Activated T-helper 1 cell treated with anti-CD3 and anti-CD28 coated beads, Interleukin-12 subunit alpha, Interleukin-12 subunit beta, Interleukin-2, Interleukin-4 antibody, amounts not matched to agents 30 ng/mL and 10 ng/mL and 1 ng/mL, durations not matched to agents 14 hours and 24 hours and 36 hours (primary cell): ENCODE data around the gene LCNL1. TPM values are rescaled to one million over a fixed set of nuclear protein-coding genes. Genes with fewer than 3 reads are reported as not detected.

Source experiments
- DNase-seq: peaks from one replicate; pipeline ENCODE4 v3.0.0; 2021; ENCODE audit warnings: low spot score
- H3K27ac Mint-ChIP-seq: one replicate; pipeline ENCODE4 v1.8.0; 2021; ENCODE audit warnings: mild to moderate bottlenecking, mixed read lengths
- H3K27me3 Mint-ChIP-seq: one replicate; pipeline ENCODE4 v1.8.0; 2022; ENCODE audit warnings: mild to moderate bottlenecking, moderate library complexity, mixed read lengths; ENCODE audit not compliant: insufficient read depth
- H3K36me3 Mint-ChIP-seq: one replicate; pipeline ENCODE4 v1.8.0; 2021; ENCODE audit warnings: low read depth, mixed read lengths
- H3K4me1 Mint-ChIP-seq: one replicate; pipeline ENCODE4 v1.8.0; 2021; ENCODE audit warnings: low read depth, mixed read lengths
- H3K4me3 Mint-ChIP-seq: one replicate; pipeline ENCODE4 v1.8.0; 2021; ENCODE audit warnings: mild to moderate bottlenecking, moderate library complexity, mixed read lengths
- H3K9me3 Mint-ChIP-seq: one replicate; pipeline ENCODE4 v1.8.0; 2021; ENCODE audit warnings: mixed read lengths
- intact Hi-C: fragments of 100-400 bp; cut with micrococcal nuclease; formaldehyde crosslinking; loops from one replicate; pipeline ENCODE4 v1.15.1; 2024
- total RNA-seq: library from RNA; stranded (reverse); gene quantifications from 2 replicates; pipeline ENCODE4 v1.2.3, GENCODE V29; 2022

Gene LCNL1
- total RNA-seq, 1 donor from 2014 or later = not detected

DNA sequence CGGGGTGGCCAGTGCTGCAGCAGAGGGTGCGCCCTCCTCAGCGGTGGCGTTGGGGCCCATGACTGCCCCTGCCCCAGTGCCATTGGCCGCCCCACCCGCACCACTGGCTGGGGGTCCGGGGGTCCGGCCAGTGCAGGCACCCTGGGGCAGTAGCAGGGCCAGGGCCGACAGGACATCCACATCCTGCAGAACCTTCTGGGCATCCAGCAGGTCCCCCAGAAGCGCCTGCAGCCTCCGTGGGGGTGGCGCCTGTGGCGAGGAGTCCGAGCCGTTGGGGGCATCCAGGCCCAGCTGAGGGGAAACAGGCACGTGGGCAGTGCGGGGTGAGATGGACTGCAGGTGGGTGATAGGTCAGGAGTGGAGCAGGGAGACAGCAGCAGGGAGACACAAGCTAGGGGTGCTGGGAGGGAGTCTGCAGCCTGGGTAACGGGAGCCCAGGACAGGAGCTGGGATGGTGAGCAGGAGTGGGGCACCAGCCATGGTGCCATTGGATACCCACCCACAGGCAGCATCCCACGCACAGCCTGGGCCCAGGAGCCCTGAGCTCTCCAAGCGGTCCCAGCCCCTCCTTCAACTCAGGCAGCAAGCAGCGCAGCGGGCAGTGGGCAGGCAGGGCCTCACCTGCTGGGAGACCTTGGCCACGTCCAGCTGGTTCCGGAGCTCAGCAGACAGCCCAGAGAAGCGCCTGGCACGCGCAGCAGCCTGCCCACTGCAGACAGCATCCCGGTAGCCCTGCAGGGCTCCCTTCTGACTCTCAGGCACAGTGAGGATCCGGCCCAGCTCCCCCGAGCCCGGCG lies 38.2 kb downstream of the LCNL1 start:
- intact Hi-C loops = loop anchor here (5.0 to 10.0 kb wide), 3 partner anchors 134 to 536 kb away; partner anchors contain the start of gene SEC16A
- Mint-ChIP-seq H3K36me3 (no peaks in the 10 kb centered on the region), H3K9me3 (no peaks in the 10 kb centered on the region), H3K27ac (no peak overlapping the region), H3K27me3 (no peaks in the 10 kb centered on the region), H3K4me1 (no peaks in the 10 kb centered on the region), H3K4me3 (no peak overlapping the region)
- DNase-seq = no peak

DNA sequence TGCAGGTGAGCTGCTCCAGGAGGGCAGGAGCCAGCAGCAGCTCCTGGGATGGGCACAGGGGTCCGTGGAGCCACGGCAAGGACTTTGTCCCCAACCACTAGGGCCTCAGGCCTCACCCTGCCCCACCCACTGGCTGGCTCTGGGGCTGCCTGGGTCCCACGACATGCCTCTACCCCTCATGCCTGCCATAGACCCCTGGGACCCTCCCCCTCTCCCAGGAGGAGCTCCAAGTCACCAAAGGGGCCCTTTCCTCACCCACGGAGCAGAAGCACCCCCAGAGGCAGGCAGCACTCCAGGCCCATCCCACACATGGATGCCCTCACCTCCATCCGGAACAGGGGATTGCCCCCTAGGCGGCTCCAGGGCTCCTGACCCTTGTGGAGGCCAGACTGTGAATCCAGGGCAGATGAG lies 38.8 kb downstream of the LCNL1 start:
- Mint-ChIP-seq H3K36me3 (no peaks in the 10 kb centered on the region), H3K4me1 (no peaks in the 10 kb centered on the region), H3K4me3 (no peak overlapping the region), H3K27ac (peak overlapping the region; percentile 29), H3K27me3 (no peaks in the 10 kb centered on the region), H3K9me3 (no peaks in the 10 kb centered on the region)
- DNase-seq = no peak
- intact Hi-C loops = loop anchor here (5.0 to 10.0 kb wide), 3 partner anchors 133 to 537 kb away; partner anchors contain the start of gene SEC16A

DNA sequence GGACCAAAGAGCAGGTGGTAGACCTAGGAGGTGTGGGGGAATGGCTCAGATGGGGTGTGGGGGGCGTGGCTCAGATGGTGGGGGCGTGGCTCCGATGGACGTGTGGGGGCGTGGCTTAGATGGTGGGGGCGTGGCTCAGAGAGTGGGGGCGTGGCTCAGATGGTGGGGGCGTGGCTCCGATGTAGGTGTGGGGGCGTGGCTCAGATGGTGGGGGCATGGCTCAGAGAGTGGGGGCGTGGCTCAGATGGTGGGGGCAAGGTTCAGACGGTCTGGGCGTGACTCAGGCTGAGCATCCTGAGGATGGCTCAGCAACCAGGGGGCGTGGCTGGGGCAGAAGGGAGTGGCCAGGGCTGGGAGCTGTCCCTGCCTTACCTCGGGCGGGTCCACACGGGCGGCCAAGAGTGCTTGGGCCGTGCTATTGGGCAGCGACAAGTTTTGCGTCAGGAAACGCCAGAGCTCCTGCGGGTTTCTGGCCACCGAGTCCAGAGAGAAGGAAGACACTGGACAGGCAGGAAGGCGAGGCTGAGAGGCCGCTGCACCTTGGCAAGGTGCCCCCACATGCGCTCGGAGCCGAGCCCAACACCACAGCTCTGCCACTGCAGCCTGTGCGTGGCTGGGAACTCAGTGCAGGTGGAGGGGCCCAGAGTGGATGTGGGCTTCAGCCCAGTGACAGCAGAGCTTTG lies 39.3 kb downstream of the LCNL1 start:
- no peaks in the 10 kb centered on the region for H3K4me1 Mint-ChIP-seq
- intact Hi-C loops = loop anchor here (1.0 to 10.0 kb wide), 7 partner anchors 30 to 537 kb away; partner anchors contain the start of genes EDF1, PAXX, SEC16A and TMEM141

DNA sequence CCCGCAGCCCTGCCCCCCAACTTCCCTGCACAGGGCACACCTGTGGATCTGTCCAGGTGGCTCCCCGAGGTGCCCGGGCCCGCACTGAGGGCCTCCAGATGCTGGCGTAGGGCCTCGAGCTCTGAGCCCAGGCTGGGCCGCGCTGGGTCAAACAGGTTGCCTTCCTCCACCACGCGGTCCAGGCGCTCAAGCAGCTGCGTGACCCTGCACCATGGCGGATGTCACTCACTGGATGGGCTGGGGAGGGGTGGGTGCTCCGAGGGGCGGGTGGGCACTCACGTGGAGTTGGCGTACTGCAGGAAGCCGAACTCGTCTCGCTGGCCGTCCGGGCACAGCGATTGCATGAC lies 39.8 kb downstream of the LCNL1 start:
- intact Hi-C loops = loop anchor here (1.0 to 10.0 kb wide), 7 partner anchors 30 to 538 kb away; partner anchors contain the start of genes EDF1, PAXX, SEC16A and TMEM141
- no peaks in the 10 kb centered on the region for H3K27me3 Mint-ChIP-seq
- no peak for DNase-seq
- no peak overlapping the region for H3K4me3 Mint-ChIP-seq
- no peaks in the 10 kb centered on the region for H3K9me3 Mint-ChIP-seq
- H3K36me3 Mint-ChIP-seq = no peaks in the 10 kb centered on the region
- H3K4me1 Mint-ChIP-seq = no peaks in the 10 kb centered on the region
- H3K27ac Mint-ChIP-seq = no peak overlapping the region

More for the DNA sequence above, 39.3 kb downstream of the LCNL1 start:
- Mint-ChIP-seq H3K27ac (peak overlapping the region; percentile 29), H3K36me3 (no peaks in the 10 kb centered on the region), H3K4me3 (no peak overlapping the region), H3K27me3 (no peaks in the 10 kb centered on the region), H3K9me3 (no peaks in the 10 kb centered on the region)
- DNase-seq = peak; percentile 64

DNA sequence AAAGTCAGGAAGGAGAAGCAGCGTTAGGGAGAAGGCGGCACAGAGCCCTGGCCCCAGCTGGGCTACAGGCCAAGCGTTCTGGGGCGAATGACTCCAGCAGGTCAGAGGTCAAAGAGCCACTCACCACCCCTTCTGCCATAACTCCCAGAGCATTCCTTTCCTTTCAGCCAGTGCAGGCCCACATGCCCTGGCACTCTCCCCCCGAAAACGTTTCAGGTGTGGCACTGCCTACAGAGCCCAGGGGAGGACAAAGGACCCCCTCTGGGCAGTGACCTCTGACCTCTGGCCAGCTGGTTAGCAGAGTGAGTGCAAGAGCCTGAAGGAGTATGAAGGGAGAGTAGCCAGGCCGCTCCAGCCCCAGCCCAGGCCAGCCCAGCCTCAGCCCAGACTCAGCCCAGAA lies 40.4 kb downstream of the LCNL1 start:
- H3K27ac Mint-ChIP-seq = no peak overlapping the region
- intact Hi-C loops = loop anchor here (5.0 to 10.0 kb wide), 3 partner anchors 132 to 538 kb away; partner anchors contain the start of gene SEC16A
- H3K27me3 Mint-ChIP-seq = no peaks in the 10 kb centered on the region
- no peaks in the 10 kb centered on the region for H3K36me3 Mint-ChIP-seq
- no peaks in the 10 kb centered on the region for H3K9me3 Mint-ChIP-seq
- no peak for DNase-seq
- no peaks in the 10 kb centered on the region for H3K4me1 Mint-ChIP-seq
- H3K4me3 Mint-ChIP-seq = no peak overlapping the region

DNA sequence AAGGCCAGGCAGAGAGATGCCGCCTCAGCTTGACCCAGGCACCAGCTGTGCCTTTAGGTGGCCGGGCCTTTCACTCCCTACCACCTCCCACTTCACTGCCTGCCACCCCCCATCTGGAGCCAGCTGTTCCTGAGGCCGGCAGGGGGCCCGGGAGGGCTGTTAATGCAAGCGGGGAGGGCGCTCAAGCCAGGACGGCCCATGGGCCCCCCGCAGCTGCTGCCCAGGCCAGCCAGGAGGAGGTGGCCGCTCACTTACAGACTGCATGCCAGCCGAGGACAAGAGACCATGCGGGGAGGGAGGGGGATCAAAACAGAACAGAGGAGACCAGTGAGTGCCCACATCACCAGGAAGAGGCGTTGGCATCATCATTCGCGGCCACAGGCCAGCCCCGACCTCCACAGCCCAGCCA lies 40.8 kb downstream of the LCNL1 start:
- Mint-ChIP-seq H3K36me3 (no peaks in the 10 kb centered on the region), H3K27me3 (no peaks in the 10 kb centered on the region), H3K4me1 (no peaks in the 10 kb centered on the region), H3K9me3 (no peaks in the 10 kb centered on the region), H3K4me3 (no peak overlapping the region), H3K27ac (no peak overlapping the region)
- intact Hi-C loops = loop anchor here (5.0 to 10.0 kb wide), 3 partner anchors 131 to 539 kb away; partner anchors contain the start of gene SEC16A
- no peak for DNase-seq

DNA sequence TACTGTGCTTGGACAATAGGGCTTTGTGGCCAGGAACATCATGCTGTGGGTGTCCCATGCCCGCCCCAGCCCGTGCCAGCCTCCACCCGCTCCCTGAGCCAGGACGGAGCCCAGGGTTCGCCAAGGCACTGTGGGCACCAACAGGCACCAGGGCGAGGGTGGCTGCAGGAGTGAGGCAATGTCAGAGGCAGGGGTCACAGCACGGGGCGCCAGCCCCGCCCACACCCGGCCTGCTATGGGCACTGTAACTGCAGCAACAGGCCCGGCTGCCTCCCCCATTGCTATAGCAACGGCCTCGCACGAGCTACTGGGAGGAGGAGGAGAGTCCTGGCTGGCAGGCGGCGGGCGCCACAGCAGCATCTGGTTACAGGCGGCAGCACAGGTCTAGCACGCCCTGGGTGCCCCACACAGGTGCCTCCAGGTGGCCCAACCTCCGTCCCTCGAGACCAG lies 42.7 kb downstream of the LCNL1 start:
- Mint-ChIP-seq H3K4me3 (no peak overlapping the region), H3K9me3 (no peaks in the 10 kb centered on the region), H3K4me1 (peaks cover 14% of the 10 kb centered on the region), H3K27ac (no peak overlapping the region), H3K36me3 (no peaks in the 10 kb centered on the region), H3K27me3 (no peaks in the 10 kb centered on the region)
- no peak for DNase-seq
- intact Hi-C loops = loop anchor here (5.0 to 10.0 kb wide), 4 partner anchors 78 to 541 kb away; partner anchors contain the start of genes C8G, RNF208 and SEC16A

DNA sequence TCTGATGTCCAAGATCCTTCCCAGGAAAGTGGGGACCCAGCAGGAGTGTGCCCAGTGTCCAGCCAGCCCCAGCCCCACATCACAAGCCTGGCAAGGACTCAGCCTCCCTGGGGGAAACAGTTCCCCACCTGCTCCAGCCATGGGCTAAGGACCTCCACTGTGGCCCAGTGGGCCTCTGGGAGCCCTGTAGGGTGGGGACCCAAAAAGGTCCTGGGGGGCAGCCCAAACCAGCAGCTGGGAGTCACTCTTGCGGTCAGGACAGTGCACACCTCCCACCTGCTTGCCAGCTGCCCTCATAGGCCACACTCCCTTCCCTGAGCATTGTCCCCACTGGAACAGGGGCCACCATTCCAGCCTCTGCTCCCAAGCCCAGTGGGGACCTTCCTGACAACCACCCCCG lies 43.6 kb downstream of the LCNL1 start:
- no peaks in the 10 kb centered on the region for H3K27me3 Mint-ChIP-seq
- H3K4me3 Mint-ChIP-seq = peak overlapping the region; percentile 83
- no peak for DNase-seq

DNA sequence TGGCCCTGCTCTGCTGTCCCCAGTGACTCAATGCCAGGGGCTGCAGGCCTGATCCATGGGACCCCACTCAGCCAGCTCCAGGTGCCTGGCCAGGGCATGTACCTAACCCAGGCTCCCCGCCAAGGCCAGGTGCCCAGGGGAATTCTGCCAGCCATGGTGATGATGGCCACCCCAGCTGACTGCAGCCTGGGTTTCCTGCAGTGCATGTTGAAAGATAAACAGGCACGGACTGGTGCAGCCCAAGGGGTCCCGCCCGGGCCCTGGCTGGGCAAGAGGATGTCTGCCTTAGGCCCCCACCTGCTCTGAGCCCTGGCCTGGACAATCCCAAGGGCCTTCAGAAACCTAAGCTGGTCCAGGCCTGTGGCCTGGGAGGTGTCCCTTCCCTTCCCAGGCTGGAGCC lies 44.0 kb downstream of the LCNL1 start:
- intact Hi-C loops = loop anchor here (5.0 to 10.0 kb wide), 4 partner anchors 80 to 542 kb away; partner anchors contain the start of genes C8G, RNF208 and SEC16A
- Mint-ChIP-seq H3K9me3 (no peaks in the 10 kb centered on the region), H3K27ac (no peak overlapping the region), H3K27me3 (no peaks in the 10 kb centered on the region), H3K4me3 (peak overlapping the region; percentile 83), H3K4me1 (peaks cover 18% of the 10 kb centered on the region), H3K36me3 (no peaks in the 10 kb centered on the region)
- no peak for DNase-seq

More for the DNA sequence above, 43.6 kb downstream of the LCNL1 start:
- Mint-ChIP-seq H3K9me3 (no peaks in the 10 kb centered on the region), H3K27ac (no peak overlapping the region), H3K36me3 (no peaks in the 10 kb centered on the region), H3K4me1 (peaks cover 18% of the 10 kb centered on the region)
- intact Hi-C loops = loop anchor here (5.0 to 10.0 kb wide), 4 partner anchors 79 to 542 kb away; partner anchors contain the start of genes C8G, RNF208 and SEC16A

DNA sequence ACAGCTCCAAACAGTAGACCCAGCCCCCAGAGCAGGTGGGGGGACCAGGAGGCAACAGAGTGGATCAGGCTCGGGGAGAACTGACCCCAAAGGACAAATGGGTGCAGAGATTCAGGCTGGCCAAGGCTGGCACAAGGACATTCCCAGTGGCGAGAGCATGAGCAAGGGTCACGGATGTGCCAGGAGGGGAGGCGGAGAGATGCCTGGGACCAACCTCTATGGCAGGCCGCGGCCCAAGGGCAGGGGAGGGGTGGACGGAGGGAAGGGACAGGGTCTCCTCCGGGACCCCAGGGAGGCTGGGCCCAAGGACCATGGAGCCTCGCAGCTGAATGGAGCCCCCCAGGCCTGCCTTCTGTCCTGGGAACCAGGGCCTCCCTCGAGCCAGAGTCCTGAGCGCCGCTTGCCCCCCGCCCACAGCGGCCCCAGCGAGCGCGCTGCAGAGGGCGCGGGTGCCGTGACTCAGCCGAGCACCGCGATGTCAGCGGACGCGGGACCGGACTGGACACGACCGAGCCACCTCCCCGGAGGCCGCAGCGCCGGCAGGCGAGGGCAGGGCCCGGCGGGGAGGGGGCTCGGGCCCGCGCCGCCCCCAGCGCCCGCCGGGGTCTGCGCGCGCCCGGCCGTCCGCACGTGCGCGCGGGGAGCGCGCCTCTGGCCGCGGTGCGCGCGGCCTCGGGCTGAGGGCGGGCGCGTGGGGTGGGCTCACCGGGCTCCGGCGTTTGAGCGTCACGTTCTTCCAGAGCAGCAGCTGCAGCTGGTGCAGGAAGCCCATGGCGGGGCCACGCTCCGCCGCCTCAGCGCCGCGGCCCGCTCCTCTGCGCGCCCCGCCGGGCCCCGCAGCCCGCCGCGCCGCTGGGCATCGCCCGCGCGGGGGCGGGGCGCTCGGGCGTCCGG lies 44.8 kb downstream of the LCNL1 start, which contains the start of gene ABCA2:
Gene ABCA2 (minus strand): TSS at position 869 of the 894 bp plus-strand sequence. CDS start 97 bp downstream, at position 772.
- intact Hi-C loops = loop anchor here (2.0 to 10.0 kb wide), 5 partner anchors 39 to 543 kb away; partner anchors contain the start of genes C8G, RNF208 and SEC16A
- H3K4me3 Mint-ChIP-seq = peak within 1 kb of the TSS; percentile 83
- H3K27ac Mint-ChIP-seq = peak within 1 kb of the TSS; percentile 58
- peaks cover 18% of the 10 kb centered on the region for H3K4me1 Mint-ChIP-seq
- no peaks in the 10 kb centered on the region for H3K9me3 Mint-ChIP-seq
- no peaks in the 10 kb centered on the region for H3K27me3 Mint-ChIP-seq
- DNase-seq = no peak
- no peaks in the 10 kb centered on the region for H3K36me3 Mint-ChIP-seq

DNA sequence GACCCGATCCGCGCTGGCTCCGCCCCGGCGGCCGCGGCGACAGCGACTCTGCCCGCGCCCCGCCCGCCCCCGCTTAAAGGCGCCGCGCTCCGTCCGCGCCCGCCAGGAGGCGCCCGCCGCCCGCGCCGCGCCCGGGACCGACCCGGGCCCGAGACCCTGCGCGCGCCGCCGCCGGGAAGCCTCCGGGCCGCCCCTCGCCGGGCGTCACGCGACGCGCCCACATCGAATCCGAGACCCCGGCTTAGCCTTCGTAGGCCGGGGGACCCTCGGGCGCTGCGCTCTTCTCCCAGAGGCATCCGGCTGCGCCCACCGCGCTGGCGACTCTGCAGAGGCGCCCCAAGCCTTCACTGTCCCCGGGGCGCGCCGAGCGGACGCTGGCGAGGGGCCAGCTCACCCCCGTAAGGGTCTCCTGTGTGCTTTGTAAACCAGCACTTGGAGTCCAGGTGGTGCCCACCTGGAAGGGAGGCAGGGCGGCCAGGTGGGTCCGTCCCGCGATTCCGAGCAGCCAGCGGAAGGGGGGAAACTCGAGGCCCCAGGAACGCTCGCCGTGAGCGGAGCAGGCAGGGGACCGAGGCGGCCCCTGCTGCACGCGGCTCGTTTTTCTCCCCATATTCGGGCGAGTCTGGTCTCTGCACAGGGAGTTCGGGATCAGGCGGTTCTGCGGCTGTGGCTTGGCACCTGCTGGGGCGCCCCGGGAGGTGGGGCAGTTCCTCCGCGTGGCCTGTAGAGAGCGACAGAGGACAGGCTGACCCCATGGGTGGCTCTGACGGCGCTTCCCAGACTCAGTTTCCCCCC lies 45.7 kb downstream of the LCNL1 start:
- peak overlapping the region; percentile 80 for H3K4me3 Mint-ChIP-seq
- peaks cover 25% of the 10 kb centered on the region for H3K4me1 Mint-ChIP-seq
- H3K27ac Mint-ChIP-seq = peak overlapping the region; percentile 58
- no peaks in the 10 kb centered on the region for H3K9me3 Mint-ChIP-seq
- H3K36me3 Mint-ChIP-seq = no peaks in the 10 kb centered on the region
- intact Hi-C loops = loop anchor here (1.0 to 10.0 kb wide), 6 partner anchors 18 to 544 kb away; partner anchors contain the start of genes C8G, NPDC1, RNF208 and SEC16A
- peak; percentile 69 for DNase-seq
- H3K27me3 Mint-ChIP-seq = no peaks in the 10 kb centered on the region
